ENCODE data around the gene PABPC1L. TPM values are rescaled to one million over a fixed set of nuclear protein-coding genes. Genes with fewer than 3 reads are reported as not detected.

PABPC1L gene
- total RNA-seq, 4 donors from 2014 or later = 12.0 to 112 (median 31.6) TPM

DNA sequence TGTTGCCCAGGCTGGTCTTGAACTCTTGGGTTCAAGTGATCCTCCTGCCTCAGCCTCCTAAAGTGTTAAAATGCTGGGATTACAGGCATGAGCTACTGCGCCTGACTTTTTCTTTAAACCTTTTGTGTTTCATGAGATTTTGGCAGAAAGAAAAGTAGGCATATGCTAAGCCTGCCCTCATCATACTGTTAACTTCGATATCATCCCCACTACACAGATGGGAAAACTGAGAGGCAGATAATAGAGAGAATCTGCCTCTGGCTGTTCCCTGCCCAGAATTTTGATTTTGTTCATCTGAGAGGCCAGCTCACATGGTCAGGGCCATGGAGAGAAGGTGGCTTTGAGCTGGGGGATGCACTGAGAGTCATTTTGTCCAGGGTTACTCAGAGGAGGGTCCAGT lies 7.5 kb downstream of the PABPC1L start:
- no peak for DNase-seq
- Histone ChIP-seq H3K36me3 (no peaks in the 10 kb centered on the region), H3K4me3 (no peak overlapping the region), H3K27me3 (no peaks in the 10 kb centered on the region), H3K27ac (no peak overlapping the region), H3K9me3 (no peaks in the 10 kb centered on the region), H3K4me1 (no peaks in the 10 kb centered on the region)
- in situ Hi-C loops (cut with MboI; ENCODE audit: low pct_ligation_motif_present in 1 of 4, low pct_unique_long_range_greater_than_20kb in 1 of 4, low sequenced_read_pairs in 3 of 4) (no loop called here), intact Hi-C loops (cut with DNase I; ENCODE audit: low total_unique reads) (no loop called here)
- TF ChIP-seq POLR2A (IDR thresholded peaks at IDR 0.05) (no peak), EP300 (IDR thresholded peaks at IDR 0.05; ENCODE audit: low read depth) (no peak), POLR2AphosphoS5 (IDR thresholded peaks at IDR 0.05) (no peak)
- TF ChIP-seq, protein P1, sequence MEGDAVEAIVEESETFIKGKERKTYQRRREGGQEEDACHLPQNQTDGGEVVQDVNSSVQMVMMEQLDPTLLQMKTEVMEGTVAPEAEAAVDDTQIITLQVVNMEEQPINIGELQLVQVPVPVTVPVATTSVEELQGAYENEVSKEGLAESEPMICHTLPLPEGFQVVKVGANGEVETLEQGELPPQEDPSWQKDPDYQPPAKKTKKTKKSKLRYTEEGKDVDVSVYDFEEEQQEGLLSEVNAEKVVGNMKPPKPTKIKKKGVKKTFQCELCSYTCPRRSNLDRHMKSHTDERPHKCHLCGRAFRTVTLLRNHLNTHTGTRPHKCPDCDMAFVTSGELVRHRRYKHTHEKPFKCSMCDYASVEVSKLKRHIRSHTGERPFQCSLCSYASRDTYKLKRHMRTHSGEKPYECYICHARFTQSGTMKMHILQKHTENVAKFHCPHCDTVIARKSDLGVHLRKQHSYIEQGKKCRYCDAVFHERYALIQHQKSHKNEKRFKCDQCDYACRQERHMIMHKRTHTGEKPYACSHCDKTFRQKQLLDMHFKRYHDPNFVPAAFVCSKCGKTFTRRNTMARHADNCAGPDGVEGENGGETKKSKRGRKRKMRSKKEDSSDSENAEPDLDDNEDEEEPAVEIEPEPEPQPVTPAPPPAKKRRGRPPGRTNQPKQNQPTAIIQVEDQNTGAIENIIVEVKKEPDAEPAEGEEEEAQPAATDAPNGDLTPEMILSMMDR (IDR thresholded peaks at IDR 0.05) = no peak
- WGBS, 2 donors (ENCODE audit: low coverage in 1 of 2) = 92% methylated on average over 2 of the region's 2 CpGs; no CpG with 5 or more reads in 1 of the 2 donors

DNA sequence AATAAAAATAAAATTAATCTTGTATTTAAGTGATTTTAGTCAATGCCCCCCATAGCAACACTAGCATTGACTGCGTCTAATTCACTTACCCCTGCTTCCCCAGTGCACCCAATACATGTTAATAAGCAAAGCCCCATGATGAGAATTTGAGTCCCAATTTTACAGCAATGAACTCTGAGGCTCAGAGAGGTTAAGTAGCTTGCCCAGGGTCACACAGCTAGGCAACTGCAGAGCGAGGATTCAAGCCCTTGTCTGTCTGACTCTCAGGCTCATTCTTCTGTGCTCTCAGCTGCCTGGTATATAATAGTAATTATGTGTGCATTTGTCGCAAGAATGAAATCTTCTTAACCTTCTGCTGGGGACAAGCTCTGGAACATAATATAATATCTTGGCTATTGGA lies 8.5 kb downstream of the PABPC1L start:
- no peaks in the 10 kb centered on the region for H3K4me1 ChIP-seq
- intact Hi-C loops (cut with DNase I; ENCODE audit: low total_unique reads) = no loop called here
- no peaks in the 10 kb centered on the region for H3K9me3 ChIP-seq
- 94% methylated on average over 3 of the region's 3 CpGs; no CpG with 5 or more reads in 1 of the 2 donors for WGBS, 2 donors (ENCODE audit: low coverage in 1 of 2)
- no peak for DNase-seq
- in situ Hi-C loops (cut with MboI; ENCODE audit: low pct_ligation_motif_present in 1 of 4, low pct_unique_long_range_greater_than_20kb in 1 of 4, low sequenced_read_pairs in 3 of 4) = no loop called here
- no peaks in the 10 kb centered on the region for H3K36me3 ChIP-seq
- H3K27ac ChIP-seq = no peak overlapping the region
- TF ChIP-seq POLR2A (IDR thresholded peaks at IDR 0.05) (no peak), EP300 (IDR thresholded peaks at IDR 0.05; ENCODE audit: low read depth) (no peak), POLR2AphosphoS5 (IDR thresholded peaks at IDR 0.05) (no peak)
- TF ChIP-seq, protein P1 (IDR thresholded peaks at IDR 0.05) = no peak
- H3K4me3 ChIP-seq = no peak overlapping the region
- no peaks in the 10 kb centered on the region for H3K27me3 ChIP-seq

DNA sequence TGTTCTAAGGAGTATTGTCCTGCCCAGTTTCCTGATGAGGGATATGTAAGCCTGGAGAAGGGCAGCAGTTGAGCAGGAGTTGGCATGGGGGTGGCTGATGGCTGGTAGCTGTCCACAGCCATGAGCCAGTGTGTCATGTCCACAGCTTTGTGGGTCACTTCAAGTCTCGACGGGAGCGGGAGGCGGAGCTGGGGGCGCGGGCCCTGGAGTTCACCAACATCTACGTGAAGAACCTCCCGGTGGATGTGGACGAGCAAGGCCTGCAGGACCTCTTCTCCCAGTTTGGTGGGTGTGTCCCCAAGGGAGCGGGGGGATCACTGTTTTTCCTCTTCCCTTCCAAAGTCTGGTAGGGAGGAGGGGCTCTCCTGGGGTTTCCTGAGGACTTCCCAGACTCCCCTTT lies 8.9 kb downstream of the PABPC1L start:
- no peaks in the 10 kb centered on the region for H3K4me1 ChIP-seq
- in situ Hi-C loops (cut with MboI; ENCODE audit: low pct_ligation_motif_present in 1 of 4, low pct_unique_long_range_greater_than_20kb in 1 of 4, low sequenced_read_pairs in 3 of 4) (no loop called here), intact Hi-C loops (cut with DNase I; ENCODE audit: low total_unique reads) (no loop called here)
- WGBS, 2 donors (ENCODE audit: low coverage in 1 of 2) = 90 to 99% methylated on average over 2 to 8 of the region's 10 CpGs
- H3K36me3 ChIP-seq = no peaks in the 10 kb centered on the region
- no peaks in the 10 kb centered on the region for H3K27me3 ChIP-seq
- DNase-seq = no peak
- no peak overlapping the region for H3K27ac ChIP-seq
- H3K9me3 ChIP-seq = no peaks in the 10 kb centered on the region
- no peak for TF ChIP-seq POLR2A (IDR thresholded peaks at IDR 0.05)
- no peak for TF ChIP-seq POLR2AphosphoS5 (IDR thresholded peaks at IDR 0.05)
- TF ChIP-seq EP300 (IDR thresholded peaks at IDR 0.05; ENCODE audit: low read depth) = no peak
- TF ChIP-seq, protein P1 (IDR thresholded peaks at IDR 0.05) = no peak
- H3K4me3 ChIP-seq = no peak overlapping the region

DNA sequence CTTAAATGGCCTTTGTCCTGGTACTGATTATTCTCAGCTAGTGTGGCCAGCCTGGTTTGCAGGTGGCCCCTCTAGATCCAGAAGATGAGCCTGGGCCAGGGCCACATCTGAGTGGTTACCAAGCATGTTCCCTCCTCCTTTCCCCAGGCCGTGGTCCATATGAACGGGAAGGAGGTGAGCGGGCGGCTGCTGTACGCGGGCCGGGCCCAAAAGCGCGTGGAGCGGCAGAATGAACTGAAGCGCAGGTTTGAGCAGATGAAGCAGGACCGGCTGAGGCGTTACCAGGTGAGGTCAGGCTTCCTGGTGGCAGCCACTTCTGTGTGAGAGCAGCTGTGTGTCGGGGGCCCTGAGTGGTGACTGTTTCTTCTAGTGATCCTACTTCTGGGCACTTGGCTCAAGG lies 11.6 kb downstream of the PABPC1L start:
- H3K27me3 ChIP-seq = no peaks in the 10 kb centered on the region
- H3K9me3 ChIP-seq = no peaks in the 10 kb centered on the region
- no peak for TF ChIP-seq EP300 (IDR thresholded peaks at IDR 0.05; ENCODE audit: low read depth)
- TF ChIP-seq, protein P1 (IDR thresholded peaks at IDR 0.05) = no peak
- TF ChIP-seq POLR2AphosphoS5 (IDR thresholded peaks at IDR 0.05) = no peak
- no peak for TF ChIP-seq POLR2A (IDR thresholded peaks at IDR 0.05)
- H3K27ac ChIP-seq = no peak overlapping the region
- H3K36me3 ChIP-seq = no peaks in the 10 kb centered on the region
- 98% methylated on average over 14 of the region's 14 CpGs; no CpG with 5 or more reads in 1 of the 2 donors for WGBS, 2 donors (ENCODE audit: low coverage in 1 of 2)
- no peaks in the 10 kb centered on the region for H3K4me1 ChIP-seq
- H3K4me3 ChIP-seq = no peak overlapping the region
- in situ Hi-C loops (cut with MboI; ENCODE audit: low pct_ligation_motif_present in 1 of 4, low pct_unique_long_range_greater_than_20kb in 1 of 4, low sequenced_read_pairs in 3 of 4) = no loop called here
- intact Hi-C loops (cut with DNase I; ENCODE audit: low total_unique reads) = no loop called here
- DNase-seq = no peak

Measured in transverse colon (tissue), 4 donors.